ENCODE data around the gene MYO15B. TPM values are rescaled to one million over a fixed set of nuclear protein-coding genes. Genes with fewer than 3 reads are reported as not detected.
A peak's percentile ranks its signal among the peaks of the same experiment; 100 is the strongest.

Gene MYO15B
- total and polyA plus RNA-seq, 2 of the 13 experiments (the other 11 are each of a cell fraction or from before 2014, with no cell fraction given) = 2.8 to 8.1 TPM

- TF ChIP-seq, protein P1, sequence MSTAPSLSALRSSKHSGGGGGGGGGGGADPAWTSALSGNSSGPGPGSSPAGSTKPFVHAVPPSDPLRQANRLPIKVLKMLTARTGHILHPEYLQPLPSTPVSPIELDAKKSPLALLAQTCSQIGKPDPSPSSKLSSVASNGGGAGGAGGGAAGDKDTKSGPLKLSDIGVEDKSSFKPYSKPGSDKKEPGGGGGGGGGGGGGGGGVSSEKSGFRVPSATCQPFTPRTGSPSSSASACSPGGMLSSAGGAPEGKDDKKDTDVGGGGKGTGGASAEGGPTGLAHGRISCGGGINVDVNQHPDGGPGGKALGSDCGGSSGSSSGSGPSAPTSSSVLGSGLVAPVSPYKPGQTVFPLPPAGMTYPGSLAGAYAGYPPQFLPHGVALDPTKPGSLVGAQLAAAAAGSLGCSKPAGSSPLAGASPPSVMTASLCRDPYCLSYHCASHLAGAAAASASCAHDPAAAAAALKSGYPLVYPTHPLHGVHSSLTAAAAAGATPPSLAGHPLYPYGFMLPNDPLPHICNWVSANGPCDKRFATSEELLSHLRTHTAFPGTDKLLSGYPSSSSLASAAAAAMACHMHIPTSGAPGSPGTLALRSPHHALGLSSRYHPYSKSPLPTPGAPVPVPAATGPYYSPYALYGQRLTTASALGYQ (CRISPR knock-in tag; IDR thresholded peaks at IDR 0.05) = peak; percentile 62; the same call in 1 of the 2 replicates
- TF ChIP-seq MEF2D (CRISPR knock-in tag; IDR thresholded peaks at IDR 0.05) (no peak; the same call in 1 of the 2 replicates), GATA4 (IDR thresholded peaks at IDR 0.05; ENCODE audit: borderline replicate concordance, low read depth) (0 out of 2 replicates have a peak, but pooled peaks have one; percentile 44), SNAI1 (CRISPR knock-in tag; IDR thresholded peaks at IDR 0.05; ENCODE audit: borderline replicate concordance) (no peak), ZNF788 (CRISPR knock-in tag; IDR thresholded peaks at IDR 0.05; ENCODE audit: borderline replicate concordance) (peak; percentile 39; the same call in 1 of the 2 replicates), ZNF513 (CRISPR knock-in tag; conservative IDR thresholded peaks at IDR 0.05) (no peak), NONO (IDR thresholded peaks at IDR 0.05) (no peak), NONO (CRISPR knock-in tag; conservative IDR thresholded peaks at IDR 0.05) (peak; percentile 59; the same call in 1 of the 2 replicates), POLR2AphosphoS2 (IDR thresholded peaks at IDR 0.05; ENCODE audit: low read depth, low read length) (no peak), KMT2A (CRISPR knock-in tag; IDR thresholded peaks at IDR 0.05) (peak; percentile 34; the same call in 1 of the 2 replicates), REPIN1 (CRISPR knock-in tag; IDR thresholded peaks at IDR 0.05; ENCODE audit: borderline replicate concordance, low read depth) (no peak), SP2 (CRISPR knock-in tag; IDR thresholded peaks at IDR 0.05) (no peak), NR2F1 (CRISPR knock-in tag; IDR thresholded peaks at IDR 0.05) (no peak), SRY (CRISPR knock-in tag; IDR thresholded peaks at IDR 0.05) (no peak), ZZZ3 (CRISPR knock-in tag; IDR thresholded peaks at IDR 0.05; ENCODE audit: borderline replicate concordance) (no peak), HMGA1 (CRISPR knock-in tag; conservative IDR thresholded peaks at IDR 0.05) (no peak), KLF11 (CRISPR knock-in tag; IDR thresholded peaks at IDR 0.05) (0 out of 2 replicates have a peak, but pooled peaks have one; percentile 70)
- TF ChIP-seq, protein P2, sequence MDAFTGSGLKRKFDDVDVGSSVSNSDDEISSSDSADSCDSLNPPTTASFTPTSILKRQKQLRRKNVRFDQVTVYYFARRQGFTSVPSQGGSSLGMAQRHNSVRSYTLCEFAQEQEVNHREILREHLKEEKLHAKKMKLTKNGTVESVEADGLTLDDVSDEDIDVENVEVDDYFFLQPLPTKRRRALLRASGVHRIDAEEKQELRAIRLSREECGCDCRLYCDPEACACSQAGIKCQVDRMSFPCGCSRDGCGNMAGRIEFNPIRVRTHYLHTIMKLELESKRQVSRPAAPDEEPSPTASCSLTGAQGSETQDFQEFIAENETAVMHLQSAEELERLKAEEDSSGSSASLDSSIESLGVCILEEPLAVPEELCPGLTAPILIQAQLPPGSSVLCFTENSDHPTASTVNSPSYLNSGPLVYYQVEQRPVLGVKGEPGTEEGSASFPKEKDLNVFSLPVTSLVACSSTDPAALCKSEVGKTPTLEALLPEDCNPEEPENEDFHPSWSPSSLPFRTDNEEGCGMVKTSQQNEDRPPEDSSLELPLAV (CRISPR knock-in tag; conservative IDR thresholded peaks at IDR 0.05; ENCODE audit: low read depth) = no peak
- TF ChIP-seq, protein P3, sequence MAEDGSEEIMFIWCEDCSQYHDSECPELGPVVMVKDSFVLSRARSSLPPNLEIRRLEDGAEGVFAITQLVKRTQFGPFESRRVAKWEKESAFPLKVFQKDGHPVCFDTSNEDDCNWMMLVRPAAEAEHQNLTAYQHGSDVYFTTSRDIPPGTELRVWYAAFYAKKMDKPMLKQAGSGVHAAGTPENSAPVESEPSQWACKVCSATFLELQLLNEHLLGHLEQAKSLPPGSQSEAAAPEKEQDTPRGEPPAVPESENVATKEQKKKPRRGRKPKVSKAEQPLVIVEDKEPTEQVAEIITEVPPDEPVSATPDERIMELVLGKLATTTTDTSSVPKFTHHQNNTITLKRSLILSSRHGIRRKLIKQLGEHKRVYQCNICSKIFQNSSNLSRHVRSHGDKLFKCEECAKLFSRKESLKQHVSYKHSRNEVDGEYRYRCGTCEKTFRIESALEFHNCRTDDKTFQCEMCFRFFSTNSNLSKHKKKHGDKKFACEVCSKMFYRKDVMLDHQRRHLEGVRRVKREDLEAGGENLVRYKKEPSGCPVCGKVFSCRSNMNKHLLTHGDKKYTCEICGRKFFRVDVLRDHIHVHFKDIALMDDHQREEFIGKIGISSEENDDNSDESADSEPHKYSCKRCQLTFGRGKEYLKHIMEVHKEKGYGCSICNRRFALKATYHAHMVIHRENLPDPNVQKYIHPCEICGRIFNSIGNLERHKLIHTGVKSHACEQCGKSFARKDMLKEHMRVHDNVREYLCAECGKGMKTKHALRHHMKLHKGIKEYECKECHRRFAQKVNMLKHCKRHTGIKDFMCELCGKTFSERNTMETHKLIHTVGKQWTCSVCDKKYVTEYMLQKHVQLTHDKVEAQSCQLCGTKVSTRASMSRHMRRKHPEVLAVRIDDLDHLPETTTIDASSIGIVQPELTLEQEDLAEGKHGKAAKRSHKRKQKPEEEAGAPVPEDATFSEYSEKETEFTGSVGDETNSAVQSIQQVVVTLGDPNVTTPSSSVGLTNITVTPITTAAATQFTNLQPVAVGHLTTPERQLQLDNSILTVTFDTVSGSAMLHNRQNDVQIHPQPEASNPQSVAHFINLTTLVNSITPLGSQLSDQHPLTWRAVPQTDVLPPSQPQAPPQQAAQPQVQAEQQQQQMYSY (CRISPR knock-in tag; IDR thresholded peaks at IDR 0.05) = 0 out of 2 replicates have a peak, but pooled peaks have one; percentile 54
Observed at GRCh38 chr17:75645889-75646637, 58.5 kb downstream of the MYO15B start (continued).

All from HepG2 (cell line).